ENCODE measurements around the gene MUC2. TPM values are rescaled to one million over a fixed set of nuclear protein-coding genes. Genes with fewer than 3 reads are reported as not detected.

MUC2 gene
- total RNA-seq, 1 experiment from 2014 or later, result 0.06 TPM

GRCh38 chr11:1052133-1053011, 22.3 kb upstream of the MUC2 start:
- Histone ChIP-seq H3K36me3 (no peaks in the 10 kb centered on the region), H3K4me1 (peaks cover 9% of the 10 kb centered on the region), H3K4me3 (no peak overlapping the region), H3K9me3 (replicated peaks) (no peaks in the 10 kb centered on the region), H3K27me3 (peaks cover 20% of the 10 kb centered on the region; the same call in 1 of the 2 replicates), H3K27ac (no peak overlapping the region)
- peak in 1 of 2 experiments; percentile 4 for DNase-seq

- DNase-seq, result peak; percentile 43 to 49
- no peak overlapping the region for H3K4me3 ChIP-seq
- no peaks in the 10 kb centered on the region for H3K36me3 ChIP-seq
- H3K4me1 ChIP-seq, result peaks cover 9% of the 10 kb centered on the region
- peaks cover 20% of the 10 kb centered on the region; the same call in 1 of the 2 replicates for H3K27me3 ChIP-seq
- no peak overlapping the region for H3K27ac ChIP-seq
- H3K9me3 ChIP-seq (replicated peaks), result no peaks in the 10 kb centered on the region
Measured at GRCh38 chr11:1053121-1053901, 21.4 kb upstream of the MUC2 start.

GRCh38 chr11:1054143-1055108, 20.2 kb upstream of the MUC2 start:
- Histone ChIP-seq H3K9me3 (replicated peaks) (no peaks in the 10 kb centered on the region), H3K27ac (no peak overlapping the region), H3K4me3 (no peak overlapping the region), H3K36me3 (no peaks in the 10 kb centered on the region), H3K27me3 (peaks cover 16% of the 10 kb centered on the region; the same call in 1 of the 2 replicates), H3K4me1 (peaks cover 9% of the 10 kb centered on the region)
- DNase-seq, result peak; percentile 22 to 46

- DNase-seq, result no peak
- H3K4me1 ChIP-seq, result peaks cover 5% of the 10 kb centered on the region; the same call in 1 of the 2 replicates
- H3K36me3 ChIP-seq, result no peaks in the 10 kb centered on the region
- H3K9me3 ChIP-seq (replicated peaks), result no peaks in the 10 kb centered on the region
- no peak overlapping the region for H3K4me3 ChIP-seq
- H3K27me3 ChIP-seq, result peaks cover 16% of the 10 kb centered on the region; the same call in 1 of the 2 replicates
- H3K27ac ChIP-seq, result no peak overlapping the region
Measured at GRCh38 chr11:1055109-1055703, 19.5 kb upstream of the MUC2 start.

- Histone ChIP-seq H3K4me1 (peaks cover 5% of the 10 kb centered on the region; the same call in 1 of the 2 replicates), H3K9me3 (replicated peaks) (no peaks in the 10 kb centered on the region), H3K36me3 (no peaks in the 10 kb centered on the region), H3K27ac (no peak overlapping the region), H3K27me3 (peaks cover 16% of the 10 kb centered on the region; the same call in 1 of the 2 replicates), H3K4me3 (no peak overlapping the region)
- no peak for DNase-seq
Measured at GRCh38 chr11:1055990-1056771, 18.5 kb upstream of the MUC2 start.

- Histone ChIP-seq H3K9me3 (replicated peaks) (peaks cover 3% of the 10 kb centered on the region; the same call in 1 of the 2 replicates), H3K27me3 (peaks cover 15% of the 10 kb centered on the region; the same call in 1 of the 2 replicates), H3K36me3 (no peaks in the 10 kb centered on the region), H3K27ac (no peak overlapping the region), H3K4me3 (no peak overlapping the region), H3K4me1 (peaks cover 5% of the 10 kb centered on the region; the same call in 1 of the 2 replicates)
- DNase-seq, result no peak
Measured at GRCh38 chr11:1057806-1058205, 16.9 kb upstream of the MUC2 start.

- no peak overlapping the region for H3K4me3 ChIP-seq
- DNase-seq, result no peak
- H3K9me3 ChIP-seq (replicated peaks), result peaks cover 3% of the 10 kb centered on the region; the same call in 1 of the 2 replicates
- 0 out of 2 replicates have a peak, but pooled peaks cover under 1% of the 10 kb centered on the region for H3K27me3 ChIP-seq
- H3K27ac ChIP-seq, result no peak overlapping the region
- no peaks in the 10 kb centered on the region for H3K4me1 ChIP-seq
- H3K36me3 ChIP-seq, result no peaks in the 10 kb centered on the region
Measured at GRCh38 chr11:1059759-1060158, 14.9 kb upstream of the MUC2 start.

GRCh38 chr11:1060410-1060809, 14.3 kb upstream of the MUC2 start:
- no peaks in the 10 kb centered on the region for H3K4me1 ChIP-seq
- no peak overlapping the region for H3K4me3 ChIP-seq
- H3K36me3 ChIP-seq, result no peaks in the 10 kb centered on the region
- H3K9me3 ChIP-seq (replicated peaks), result peaks cover 3% of the 10 kb centered on the region; the same call in 1 of the 2 replicates
- no peak overlapping the region for H3K27ac ChIP-seq
- no peaks in the 10 kb centered on the region for H3K27me3 ChIP-seq
- DNase-seq, result no peak

GRCh38 chr11:1060852-1061616, 13.6 kb upstream of the MUC2 start:
- DNase-seq, result no peak
- no peaks in the 10 kb centered on the region for H3K4me1 ChIP-seq
- no peaks in the 10 kb centered on the region for H3K36me3 ChIP-seq
- no peaks in the 10 kb centered on the region for H3K27me3 ChIP-seq
- no peak overlapping the region for H3K4me3 ChIP-seq
- peaks cover 3% of the 10 kb centered on the region; the same call in 1 of the 2 replicates for H3K9me3 ChIP-seq (replicated peaks)
- H3K27ac ChIP-seq, result no peak overlapping the region

GRCh38 chr11:1062075-1062820, 12.4 kb upstream of the MUC2 start:
- no peaks in the 10 kb centered on the region for H3K36me3 ChIP-seq
- no peak overlapping the region for H3K27ac ChIP-seq
- no peaks in the 10 kb centered on the region for H3K27me3 ChIP-seq
- peaks cover 3% of the 10 kb centered on the region; the same call in 1 of the 2 replicates for H3K9me3 ChIP-seq (replicated peaks)
- H3K4me3 ChIP-seq, result no peak overlapping the region
- no peaks in the 10 kb centered on the region for H3K4me1 ChIP-seq
- DNase-seq, result no peak

- no peak for DNase-seq
- H3K4me3 ChIP-seq, result no peak overlapping the region
- no peak overlapping the region for H3K27ac ChIP-seq
- no peaks in the 10 kb centered on the region for H3K4me1 ChIP-seq
- H3K9me3 ChIP-seq (replicated peaks), result peaks cover 3% of the 10 kb centered on the region; the same call in 1 of the 2 replicates
- no peaks in the 10 kb centered on the region for H3K36me3 ChIP-seq
- no peaks in the 10 kb centered on the region for H3K27me3 ChIP-seq
Measured at GRCh38 chr11:1064167-1064566, 10.5 kb upstream of the MUC2 start.

Measured in SJCRH30 (cell line).